GM21825 (cell line): ENCODE data around the gene GKAP1.
"Not testable (repeated sequence)": the region's sequence is repeated elsewhere in the genome, so short reads cannot be mapped to it uniquely, and the experiment has no call there.

Experiments used
- ATAC-seq: cut with Tn5 transposase; IDR thresholded peaks from one replicate; pipeline ENCODE4 v1.9.1; 2021; ENCODE audit warnings: mild to moderate bottlenecking, moderate library complexity; ENCODE audit not compliant: unreplicated experiment

The GKAP1 gene

DNA sequence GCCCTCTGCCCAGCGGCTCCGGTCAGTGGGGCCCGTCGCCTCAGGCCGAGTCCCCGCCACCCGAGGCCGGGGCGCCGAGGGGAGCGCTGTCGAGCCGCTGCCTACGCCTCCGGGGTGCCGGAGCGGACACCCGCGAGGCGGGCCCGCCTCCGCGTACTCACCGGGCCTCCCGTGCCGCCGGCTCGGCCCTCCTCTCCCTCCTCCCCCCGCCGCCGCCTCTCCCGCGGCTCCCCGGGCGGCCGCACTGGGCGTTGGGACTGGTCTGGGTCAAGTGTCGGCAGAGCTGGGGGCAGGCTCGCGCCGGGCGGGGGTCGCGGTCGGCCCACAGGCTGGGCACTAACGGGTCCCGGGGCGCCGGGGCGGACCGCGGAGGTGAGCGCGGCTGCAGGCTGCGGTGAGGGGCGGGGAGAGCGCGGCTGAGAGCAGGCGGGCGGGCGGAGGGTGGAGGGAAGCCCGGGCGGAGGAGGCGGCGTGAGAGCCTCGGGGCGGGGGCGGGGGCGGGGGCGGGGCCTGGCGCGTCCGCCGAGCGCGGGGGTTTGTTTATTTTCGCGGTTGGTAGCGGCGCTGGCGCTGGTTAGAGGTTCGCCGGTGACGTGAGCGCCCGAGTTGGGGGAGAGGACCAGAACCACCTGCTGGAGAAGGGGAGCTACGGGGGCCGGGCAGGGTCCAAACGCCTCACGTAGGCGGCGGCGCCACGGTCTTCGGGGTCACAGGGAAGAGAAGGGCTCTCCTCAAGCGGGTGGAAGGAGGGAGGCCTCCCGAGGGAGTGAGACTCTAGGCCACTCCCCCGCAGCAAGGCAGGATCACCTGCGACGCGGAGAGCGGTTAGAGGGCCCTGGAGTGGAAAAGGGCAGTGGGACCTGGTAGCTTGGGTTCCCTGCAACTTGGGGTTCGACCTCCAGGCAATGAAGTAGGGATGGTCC, at the start of gene GKAP1:
GKAP1 (minus strand) TSS at position 414 of the 923 bp plus-strand sequence. CDS start 11,252 bp downstream, outside the sequence.
- peak; percentile 78 for ATAC-seq

DNA sequence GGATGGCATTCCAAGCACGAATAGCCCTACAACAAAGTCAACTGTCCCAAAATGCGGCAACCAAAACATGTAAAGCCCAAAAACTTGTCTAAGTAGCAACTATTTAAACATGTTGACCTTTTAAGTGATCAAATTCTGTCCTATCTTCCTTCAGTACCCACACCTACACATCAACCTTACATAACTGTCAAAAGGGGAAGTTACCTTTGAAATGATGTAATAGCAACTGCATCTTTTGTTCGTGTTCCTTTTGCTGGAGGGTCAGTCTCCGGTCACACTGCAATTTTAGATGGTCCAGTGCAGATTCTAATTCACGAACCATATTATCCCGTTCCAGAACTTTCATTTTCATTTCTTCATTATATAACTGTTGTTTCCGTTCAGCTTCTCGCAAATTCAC, 32.3 kb upstream of the GKAP1 start:
- ATAC-seq, result peak; percentile 57

DNA sequence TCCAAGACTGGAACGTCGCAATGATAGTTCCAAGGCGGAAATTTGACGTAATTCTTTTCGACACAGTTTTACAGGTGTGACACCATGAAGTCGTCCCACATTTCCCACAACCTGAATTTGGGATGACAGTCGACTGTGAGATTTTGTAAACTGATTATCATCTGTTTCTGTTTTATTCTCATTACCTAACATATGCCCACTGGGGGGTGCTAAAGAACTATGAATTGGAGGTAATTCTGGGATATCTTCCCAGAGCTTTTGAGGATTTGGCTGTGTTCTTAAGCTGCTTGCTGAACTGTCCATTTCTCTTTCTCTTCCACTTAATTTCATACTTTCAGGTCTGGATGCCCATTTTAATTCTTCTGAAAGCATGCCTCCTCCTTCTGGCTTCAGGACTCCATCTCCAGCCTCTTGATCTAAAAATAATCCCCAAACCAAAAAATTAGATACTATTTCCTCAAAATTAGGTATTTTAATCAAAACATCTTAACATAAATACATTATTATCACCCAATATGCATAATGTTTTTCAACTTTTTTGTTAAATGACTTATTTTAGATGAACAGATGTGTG, 19.6 kb upstream of the GKAP1 start:
- not testable (repeated sequence) for ATAC-seq

DNA sequence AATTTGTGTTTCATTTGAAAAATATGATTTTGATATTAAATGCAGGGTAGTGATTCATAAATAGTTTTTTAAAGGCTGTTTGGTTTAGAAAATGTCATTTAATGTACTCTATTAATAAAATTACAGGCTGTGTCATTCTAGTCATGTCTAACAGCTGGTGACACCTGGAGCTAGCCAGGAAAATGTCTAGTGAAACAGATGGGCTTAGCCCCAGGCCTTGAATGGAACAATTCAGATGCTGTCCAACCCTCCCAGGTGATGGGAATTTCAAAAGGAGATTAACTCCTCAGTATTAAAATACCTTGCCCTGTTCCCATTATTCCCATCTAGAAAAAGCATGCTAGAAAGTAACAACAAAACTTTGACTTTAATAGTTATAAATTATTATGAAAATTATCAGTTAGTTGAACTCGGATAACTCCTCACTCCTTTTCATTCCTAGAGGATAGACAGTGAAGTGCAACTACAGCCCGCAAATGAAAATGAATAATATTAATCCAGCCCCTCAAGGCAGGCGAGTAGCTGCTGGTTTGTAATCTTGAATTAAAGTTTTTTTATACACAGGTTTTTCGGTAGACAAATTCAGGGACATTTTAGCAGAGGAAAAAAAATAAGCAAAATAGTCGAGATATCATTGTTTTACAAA, 13.0 kb upstream of the GKAP1 start:
- not testable (repeated sequence) for ATAC-seq

DNA sequence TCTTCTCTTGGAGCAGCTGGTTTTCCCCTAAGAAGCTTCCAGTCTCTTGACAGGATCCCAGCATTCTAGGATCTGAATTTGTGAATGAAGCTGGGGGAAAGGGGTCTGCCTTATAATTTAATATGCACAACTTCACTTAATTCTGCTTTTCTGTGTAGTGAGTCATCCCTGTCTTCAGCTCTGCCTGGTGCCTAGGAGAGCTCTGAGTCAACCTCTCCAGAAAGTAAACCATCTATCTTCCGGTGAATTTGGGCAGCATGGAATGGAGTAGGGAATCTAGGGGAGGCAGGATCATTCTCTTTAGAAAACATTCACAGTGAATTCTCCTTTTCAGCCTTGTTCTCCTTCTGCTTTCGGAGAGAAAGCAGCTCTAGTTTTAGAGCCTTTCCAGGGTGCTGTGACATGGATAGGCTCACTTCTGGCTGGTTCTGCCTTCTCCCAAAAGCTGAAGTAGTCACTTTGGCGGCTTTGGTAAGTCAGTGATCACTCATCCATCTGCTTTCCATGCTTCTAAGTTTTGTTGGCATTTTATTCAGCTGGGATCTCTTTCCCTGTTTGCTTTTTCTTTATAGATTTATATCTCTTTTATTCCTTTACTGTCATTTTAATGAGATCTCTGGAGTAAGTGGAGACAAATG, 7.5 kb upstream of the GKAP1 start:
- ATAC-seq, result not testable (repeated sequence)

- ATAC-seq, result not testable (repeated sequence)
These were observed 586 bp downstream of the GKAP1 start for GRCh38 chr9:83817011-83817355.

DNA sequence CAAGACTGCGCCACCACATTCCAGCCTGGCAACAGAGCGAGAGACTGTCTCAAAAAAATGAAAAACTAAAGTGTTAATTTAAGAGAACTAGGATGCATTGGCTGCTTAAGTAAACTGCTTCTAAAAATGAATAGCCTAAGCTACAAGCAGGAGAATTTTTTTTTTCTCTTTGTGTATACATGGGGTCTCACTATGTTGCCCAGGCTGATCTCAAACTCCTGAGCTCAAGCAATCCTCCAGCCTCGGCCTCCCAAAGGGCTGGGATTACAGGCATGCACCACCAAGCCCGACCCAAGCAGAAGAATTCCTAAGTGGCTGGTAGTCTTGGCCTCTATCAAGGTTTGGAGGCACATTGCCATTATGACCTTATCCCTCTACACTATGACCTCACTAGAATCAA, 2.4 kb downstream of the GKAP1 start:
- not testable (repeated sequence) for ATAC-seq

DNA sequence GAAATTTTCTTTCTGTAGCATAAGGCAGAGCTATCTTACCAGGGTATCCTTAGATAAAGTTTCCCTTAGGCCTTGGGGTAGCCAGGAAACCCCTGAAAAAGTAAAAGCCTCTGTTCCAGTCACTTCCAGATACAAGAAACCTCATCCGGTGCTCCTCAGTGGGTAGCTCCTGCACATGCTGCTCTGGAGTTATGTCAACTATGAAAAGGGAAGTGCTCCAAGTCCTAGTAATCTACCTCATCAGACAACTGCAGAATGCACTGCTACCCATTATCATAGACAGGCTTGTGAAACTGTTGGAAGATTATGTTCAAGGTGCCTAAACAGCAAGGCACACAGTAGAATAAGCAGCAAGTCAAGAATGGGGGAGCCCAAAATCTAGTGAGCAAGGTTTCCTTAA, 8.4 kb downstream of the GKAP1 start:
- ATAC-seq, result not testable (repeated sequence)

GRCh38 chr9:83804454-83804853, 13.1 kb downstream of the GKAP1 start:
- ATAC-seq, result not testable (repeated sequence)

- ATAC-seq, result not testable (repeated sequence)
These were observed 13.6 kb downstream of the GKAP1 start for GRCh38 chr9:83803941-83804340.

- ATAC-seq, result no peak
These were observed 17.1 kb downstream of the GKAP1 start for GRCh38 chr9:83800236-83801033.

DNA sequence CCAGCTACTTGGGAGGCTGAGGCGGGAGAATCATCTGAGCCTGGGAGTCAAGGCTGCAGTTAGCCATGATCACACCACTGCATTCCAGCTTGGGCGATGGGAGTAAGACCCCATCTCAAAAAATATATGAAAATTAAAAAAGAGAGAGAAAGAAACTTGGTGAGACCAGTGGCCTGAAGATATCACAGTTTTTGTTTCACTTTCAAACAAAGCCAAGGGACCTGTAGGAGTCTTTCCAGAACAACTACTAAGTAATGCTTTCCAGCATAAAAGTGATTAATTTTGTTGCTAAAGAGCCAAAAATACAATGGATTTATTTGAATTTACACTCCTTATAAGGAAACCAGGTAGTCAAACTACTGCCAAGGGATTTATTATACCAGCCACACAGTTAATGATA, 23.5 kb downstream of the GKAP1 start:
- ATAC-seq, result no peak

- ATAC-seq, result no peak
These were observed 24.8 kb downstream of the GKAP1 start for GRCh38 chr9:83792746-83793145.

- ATAC-seq, result no peak
These were observed 39.4 kb downstream of the GKAP1 start for GRCh38 chr9:83778164-83778563.

- ATAC-seq, result no peak
These were observed 41.6 kb downstream of the GKAP1 start for GRCh38 chr9:83775932-83776331.

DNA sequence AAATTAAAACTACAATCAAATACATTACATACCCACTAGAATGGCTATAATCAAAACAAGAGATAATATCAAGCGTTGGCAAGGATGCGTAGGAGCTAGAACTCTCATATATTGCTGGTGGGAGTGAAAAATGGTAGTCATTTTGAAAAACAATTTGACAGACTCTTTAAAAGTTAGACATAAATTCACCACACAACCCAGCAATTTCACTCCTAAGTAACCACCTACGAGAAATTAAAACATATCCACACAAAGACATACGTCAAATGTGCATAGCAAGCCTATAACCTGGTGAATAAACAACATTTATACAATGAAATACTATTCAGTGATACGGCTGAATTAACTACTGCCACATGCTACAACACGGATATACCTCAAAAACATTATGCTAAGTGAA, 44.7 kb downstream of the GKAP1 start:
- ATAC-seq, result no peak

DNA sequence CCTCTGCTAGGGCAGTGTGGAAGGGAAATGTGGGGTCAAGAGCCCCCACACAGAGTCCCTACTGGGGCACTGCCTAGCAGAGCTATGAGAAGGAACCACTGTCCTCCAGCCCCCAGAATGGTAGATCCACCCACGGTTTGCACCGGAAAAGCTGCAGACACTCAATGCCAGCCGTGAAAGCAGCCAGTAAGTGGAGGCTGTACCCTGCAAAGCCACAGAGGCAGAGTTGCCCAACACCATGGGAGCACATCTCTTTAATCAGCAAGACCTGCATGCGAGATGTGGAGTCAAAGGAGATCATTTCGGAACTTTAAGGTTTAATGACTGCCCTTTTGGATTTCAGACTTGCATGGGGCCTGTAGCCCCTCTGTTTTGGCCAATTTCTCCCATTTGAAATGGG, 52.2 kb downstream of the GKAP1 start:
- ATAC-seq, result no peak

GRCh38 chr9:83754383-83754977, 63.1 kb downstream of the GKAP1 start:
- peak; percentile 89 for ATAC-seq

DNA sequence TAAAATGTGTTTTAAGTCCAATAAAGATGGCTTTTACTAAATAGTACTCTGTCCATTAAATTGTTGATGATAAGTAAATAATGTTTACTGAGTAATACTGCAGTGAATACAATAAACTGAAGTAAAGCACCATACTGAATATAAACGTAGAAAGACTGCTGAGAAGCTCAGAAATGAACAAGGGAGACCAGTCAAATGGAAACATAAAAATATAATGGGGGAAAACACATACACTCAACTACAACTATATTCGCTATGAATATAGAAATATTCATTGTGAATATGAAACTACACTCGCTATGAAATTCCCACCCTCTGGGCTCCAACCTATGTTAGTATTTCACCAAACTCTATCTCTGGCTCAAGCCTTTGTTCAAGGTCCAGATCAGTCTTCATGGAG, 67.9 kb downstream of the GKAP1 start:
- no peak for ATAC-seq

- ATAC-seq, result no peak
These were observed 73.4 kb downstream of the GKAP1 start for GRCh38 chr9:83744206-83744605.
